EH (cell line): ENCODE measurements around the gene ADCY4.

Experiments used
- DNase-seq: peaks from one replicate; pipeline ENCODE4 v3.0.0-alpha.2; 2015; ENCODE audit warnings: low read depth

The ADCY4 gene

GRCh38 chr14:24338843-24339242 is 4.0 kb upstream of the ADCY4 start:
- no peak for DNase-seq

- DNase-seq, result no peak
Observed at GRCh38 chr14:24337824-24338175, 2.9 kb upstream of the ADCY4 start.

GRCh38 chr14:24337144-24337823 is 2.4 kb upstream of the ADCY4 start:
- no peak for DNase-seq

GRCh38 chr14:24335461-24336171 is 745 bp upstream of the ADCY4 start:
- peak; percentile 54 for DNase-seq

- DNase-seq, result peak; percentile 70
Observed at GRCh38 chr14:24332268-24332993, 2.4 kb downstream of the ADCY4 start.

- DNase-seq, result no peak
Observed at GRCh38 chr14:24331731-24332267, 3.1 kb downstream of the ADCY4 start.

- DNase-seq, result no peak
Observed at GRCh38 chr14:24330973-24331674, 3.7 kb downstream of the ADCY4 start.

- no peak for DNase-seq
Observed at GRCh38 chr14:24329736-24330135, 5.1 kb downstream of the ADCY4 start.

- DNase-seq, result no peak
Observed at GRCh38 chr14:24329073-24329663, 5.7 kb downstream of the ADCY4 start.

- peak; percentile 46 for DNase-seq
Observed at GRCh38 chr14:24327914-24328313, 7.0 kb downstream of the ADCY4 start.

GRCh38 chr14:24327303-24327702 is 7.6 kb downstream of the ADCY4 start:
- no peak for DNase-seq

- no peak for DNase-seq
Observed at GRCh38 chr14:24325963-24326362, 8.9 kb downstream of the ADCY4 start.

- no peak for DNase-seq
Observed at GRCh38 chr14:24325041-24325530, 9.8 kb downstream of the ADCY4 start.

GRCh38 chr14:24324024-24324423 is 10.8 kb downstream of the ADCY4 start:
- no peak for DNase-seq

- no peak for DNase-seq
Observed at GRCh38 chr14:24323341-24323740, 11.5 kb downstream of the ADCY4 start.

- DNase-seq, result no peak
Observed at GRCh38 chr14:24322672-24323071, 12.2 kb downstream of the ADCY4 start.

- no peak for DNase-seq
Observed at GRCh38 chr14:24321212-24321975, 13.5 kb downstream of the ADCY4 start.

- peak; percentile 60 for DNase-seq
Observed at GRCh38 chr14:24317141-24317928, 17.5 kb downstream of the ADCY4 start.

- no peak for DNase-seq
Observed at GRCh38 chr14:24316597-24316950, 18.3 kb downstream of the ADCY4 start.
